GM12872 (cell line): Measurements from ENCODE around the gene CGREF1.

ENCODE experiments used
- CTCF ChIP-seq: IDR thresholded peaks from 3 replicates; pipeline ENCODE4 v1.5.1; 2011; ENCODE audit warnings: low read depth, mild to moderate bottlenecking, low read length, moderate library complexity; ENCODE audit not compliant: insufficient read depth

Gene CGREF1

GRCh38 chr2:27155069-27155520, 36.2 kb upstream of the CGREF1 start:
- TF ChIP-seq CTCF = no peak

- TF ChIP-seq CTCF = no peak
Measured at GRCh38 chr2:27154488-27154887, 35.6 kb upstream of the CGREF1 start.

GRCh38 chr2:27152796-27153464, 34.0 kb upstream of the CGREF1 start:
- TF ChIP-seq CTCF = no peak

GRCh38 chr2:27152102-27152795, 33.3 kb upstream of the CGREF1 start:
- no peak for TF ChIP-seq CTCF

GRCh38 chr2:27150639-27151230, 31.8 kb upstream of the CGREF1 start:
- no peak for TF ChIP-seq CTCF

- TF ChIP-seq CTCF = no peak
Measured at GRCh38 chr2:27149570-27150405, 30.9 kb upstream of the CGREF1 start.
